Karpas-422 (cell line): ENCODE measurements around the gene TGFBRAP1. TPM values are rescaled to one million over a fixed set of nuclear protein-coding genes. Genes with fewer than 3 reads are reported as not detected.

ENCODE experiments used
- DNase-seq: peaks from one replicate; pipeline ENCODE4 v3.0.0-alpha.2; 2015
- H2AFZ ChIP-seq: fragments of 200-600 bp; sonication (generic); 2 replicates; pipeline ENCODE4 v1.6.1; 2014; ENCODE audit warnings: antibody characterized with exemption, low read length, mixed read lengths
- H3K27ac ChIP-seq: fragments of 200-600 bp; sonication (generic); 2 replicates; pipeline ENCODE4 v1.5.1; 2014; ENCODE audit warnings: mild to moderate bottlenecking, low read length, moderate library complexity
- H3K27me3 ChIP-seq: fragments of 200-600 bp; sonication (generic); 2 replicates; pipeline ENCODE4 v1.6.1; 2014; ENCODE audit warnings: low read length, mixed read lengths
- H3K36me3 ChIP-seq: fragments of 200-600 bp; sonication (generic); 2 replicates; pipeline ENCODE4 v1.6.1; 2014; ENCODE audit warnings: low read length, mixed read lengths; ENCODE audit not compliant: insufficient read depth
- H3K4me1 ChIP-seq: fragments of 200-600 bp; sonication (generic); 2 replicates; pipeline ENCODE4 v1.6.1; 2014; ENCODE audit warnings: mild to moderate bottlenecking, low read length, mixed read lengths
- H3K4me2 ChIP-seq: fragments of 200-600 bp; sonication (generic); 2 replicates; pipeline ENCODE4 v1.6.1; 2014; ENCODE audit warnings: low read length, low read depth, mild to moderate bottlenecking; ENCODE audit not compliant: poor library complexity, severe bottlenecking
- H3K4me3 ChIP-seq: fragments of 200-600 bp; sonication (generic); 2 replicates; pipeline ENCODE4 v1.5.1; 2014; ENCODE audit warnings: mild to moderate bottlenecking, antibody characterized with exemption, low read length, mixed read lengths
- H3K79me2 ChIP-seq: fragments of 200-600 bp; sonication (generic); 2 replicates; pipeline ENCODE4 v1.6.1; 2014; ENCODE audit warnings: mild to moderate bottlenecking, low read length, mixed read lengths
- H3K9ac ChIP-seq: fragments of 200-600 bp; sonication (generic); 2 replicates; pipeline ENCODE4 v1.6.0; 2014; ENCODE audit warnings: low read length
- H3K9me2 ChIP-seq: fragments of 200-600 bp; sonication (generic), shearing (Covaris generic); replicated peaks from 2 replicates; pipeline ENCODE4 v1.6.0; 2014; ENCODE audit warnings: mild to moderate bottlenecking, low read length, moderate library complexity; ENCODE audit not compliant: insufficient read depth
- H3K9me3 ChIP-seq: fragments of 300-700, 200-600 bp; sonication (generic); 2 replicates; pipeline ENCODE4 v1.6.1; 2014; ENCODE audit warnings: low read length, mixed read lengths
- H4K20me1 ChIP-seq: fragments of 200-600 bp; sonication (generic); 2 replicates; pipeline ENCODE4 v1.6.1; 2014; ENCODE audit warnings: mild to moderate bottlenecking, antibody characterized with exemption, low read length, low read depth; ENCODE audit not compliant: insufficient read depth
- total RNA-seq: library from RNA; depleted of rRNA; stranded (reverse); fragments of >200 nt; shearing (Covaris generic); gene quantifications from 2 replicates; pipeline ENCODE4 v1.2.3, GENCODE V29; 2014; ENCODE audit warnings: low replicate concordance

TGFBRAP1 gene
- total RNA-seq, 1 experiment from 2014 or later = 23.0 TPM

DNA sequence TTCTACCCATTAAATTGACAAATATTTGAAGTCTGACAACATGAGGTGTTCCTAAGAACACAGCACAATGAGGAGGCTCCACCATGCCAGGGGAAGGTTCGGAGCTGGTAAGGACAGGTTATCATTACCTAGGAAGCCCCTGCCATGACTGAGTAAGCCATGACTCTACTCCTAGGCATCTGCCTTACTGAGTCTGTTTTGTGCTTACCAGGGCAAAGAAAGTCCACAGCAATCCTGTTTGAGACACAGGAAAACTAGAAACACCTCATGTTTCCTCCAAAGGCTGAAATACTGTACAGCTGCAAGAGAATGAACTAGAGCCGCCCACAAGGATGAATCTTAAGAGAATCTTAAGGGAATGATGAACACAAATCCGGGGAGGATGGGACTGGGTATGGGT is 11.6 kb downstream of the TGFBRAP1 start:
- no peak overlapping the region for H2AFZ ChIP-seq
- H3K27me3 ChIP-seq = no peaks in the 10 kb centered on the region
- H3K4me2 ChIP-seq = no peak overlapping the region
- no peaks in the 10 kb centered on the region for H3K9me3 ChIP-seq
- H3K36me3 ChIP-seq = peaks cover 17% of the 10 kb centered on the region; the same call in 1 of the 2 replicates
- no peak overlapping the region for H3K27ac ChIP-seq
- no peak overlapping the region for H3K9ac ChIP-seq
- H3K4me3 ChIP-seq = no peak overlapping the region
- H3K4me1 ChIP-seq = peaks cover 17% of the 10 kb centered on the region
- H3K9me2 ChIP-seq = no peaks in the 10 kb centered on the region
- H4K20me1 ChIP-seq = no peaks in the 10 kb centered on the region
- peaks cover 95% of the 10 kb centered on the region for H3K79me2 ChIP-seq
- DNase-seq = no peak

DNA sequence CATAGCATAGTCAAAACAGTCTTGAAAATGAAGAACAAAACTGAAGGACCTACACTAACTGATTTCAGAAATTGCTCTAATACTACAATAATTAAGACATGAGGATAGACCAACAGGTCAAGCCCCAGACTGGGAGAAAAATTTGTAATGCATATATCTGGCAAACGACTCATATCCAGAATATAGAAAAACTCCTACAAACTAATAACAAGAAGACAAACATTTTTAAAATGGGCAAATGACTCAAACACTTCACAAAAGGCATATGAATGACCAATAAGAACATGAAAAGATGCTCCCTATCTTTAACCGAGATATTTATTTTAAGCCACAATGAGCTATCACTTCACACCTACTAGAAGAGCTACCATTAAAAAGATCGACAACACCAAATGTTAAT is 14.2 kb downstream of the TGFBRAP1 start:
- Histone ChIP-seq H3K4me2 (no peak overlapping the region), H3K9me2 (no peaks in the 10 kb centered on the region), H3K27ac (0 out of 2 replicates have a peak overlapping the region, but pooled peaks have one; percentile 24), H3K36me3 (peaks cover 6% of the 10 kb centered on the region; the same call in 1 of the 2 replicates), H3K79me2 (peaks cover 96% of the 10 kb centered on the region), H2AFZ (no peak overlapping the region), H4K20me1 (no peaks in the 10 kb centered on the region), H3K27me3 (no peaks in the 10 kb centered on the region), H3K9me3 (no peaks in the 10 kb centered on the region), H3K9ac (no peak overlapping the region), H3K4me1 (peaks cover 13% of the 10 kb centered on the region), H3K4me3 (no peak overlapping the region)
- DNase-seq = no peak

DNA sequence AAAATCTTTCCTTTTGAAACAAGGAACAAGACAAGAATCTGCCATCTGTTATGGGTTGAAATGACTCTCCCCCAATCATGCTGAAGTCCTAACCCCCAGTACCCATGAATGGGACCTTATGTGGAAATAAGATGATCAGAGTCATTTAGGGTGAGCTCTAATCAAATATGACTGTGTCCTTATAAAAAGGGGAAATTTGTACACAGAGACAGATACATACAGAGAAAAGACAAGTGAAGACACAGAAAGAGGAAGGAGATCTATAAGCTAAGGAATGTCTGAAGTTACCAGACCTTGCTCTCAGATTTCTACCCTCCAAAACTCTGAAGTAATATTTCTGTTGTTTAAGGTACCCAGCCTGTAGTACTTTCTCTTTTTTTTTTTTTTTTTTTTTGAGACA is 15.7 kb downstream of the TGFBRAP1 start:
- no peak overlapping the region for H3K4me3 ChIP-seq

DNA sequence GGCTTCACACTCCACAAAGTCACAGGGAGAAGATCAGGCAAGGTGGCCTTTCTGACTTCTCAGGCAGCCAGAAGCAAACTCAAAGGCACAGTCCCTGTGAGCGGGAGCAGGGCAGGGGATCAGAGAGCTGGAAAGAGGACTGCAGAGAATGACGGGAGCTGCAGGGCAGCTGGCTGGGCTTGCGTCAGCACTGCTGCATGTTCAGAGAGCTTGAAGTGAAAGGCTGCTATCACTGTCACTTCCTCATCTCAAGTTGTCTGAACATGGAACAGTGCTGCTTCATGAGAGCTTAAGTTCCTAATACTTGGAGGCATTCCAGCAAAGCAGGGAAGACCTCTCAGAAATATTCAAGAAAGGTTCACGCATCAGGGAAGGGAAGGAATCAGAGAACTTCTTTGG is 20.4 kb downstream of the TGFBRAP1 start:
- Histone ChIP-seq H2AFZ (no peak overlapping the region), H3K27me3 (no peaks in the 10 kb centered on the region), H3K9me3 (no peaks in the 10 kb centered on the region), H3K27ac (peak overlapping the region; percentile 31; the same call in 1 of the 2 replicates), H3K4me1 (peaks cover 23% of the 10 kb centered on the region), H3K79me2 (peaks cover 96% of the 10 kb centered on the region), H3K4me3 (no peak overlapping the region), H3K36me3 (peaks cover 10% of the 10 kb centered on the region; the same call in 1 of the 2 replicates), H3K9ac (0 out of 2 replicates have a peak overlapping the region, but pooled peaks have one; percentile 7), H3K4me2 (no peak overlapping the region), H4K20me1 (peaks cover 38% of the 10 kb centered on the region), H3K9me2 (no peaks in the 10 kb centered on the region)
- peak; percentile 49 for DNase-seq

More for the DNA sequence above, 15.7 kb downstream of the TGFBRAP1 start:
- Histone ChIP-seq H3K9ac (no peak overlapping the region), H4K20me1 (peaks cover 8% of the 10 kb centered on the region; the same call in 1 of the 2 replicates), H3K27ac (0 out of 2 replicates have a peak overlapping the region, but pooled peaks have one; percentile 37), H3K79me2 (peaks cover 99% of the 10 kb centered on the region), H3K9me2 (no peaks in the 10 kb centered on the region), H2AFZ (no peak overlapping the region), H3K27me3 (no peaks in the 10 kb centered on the region), H3K9me3 (no peaks in the 10 kb centered on the region), H3K4me2 (no peak overlapping the region), H3K4me1 (peaks cover 27% of the 10 kb centered on the region), H3K36me3 (peaks cover 6% of the 10 kb centered on the region; the same call in 1 of the 2 replicates)
- no peak for DNase-seq

DNA sequence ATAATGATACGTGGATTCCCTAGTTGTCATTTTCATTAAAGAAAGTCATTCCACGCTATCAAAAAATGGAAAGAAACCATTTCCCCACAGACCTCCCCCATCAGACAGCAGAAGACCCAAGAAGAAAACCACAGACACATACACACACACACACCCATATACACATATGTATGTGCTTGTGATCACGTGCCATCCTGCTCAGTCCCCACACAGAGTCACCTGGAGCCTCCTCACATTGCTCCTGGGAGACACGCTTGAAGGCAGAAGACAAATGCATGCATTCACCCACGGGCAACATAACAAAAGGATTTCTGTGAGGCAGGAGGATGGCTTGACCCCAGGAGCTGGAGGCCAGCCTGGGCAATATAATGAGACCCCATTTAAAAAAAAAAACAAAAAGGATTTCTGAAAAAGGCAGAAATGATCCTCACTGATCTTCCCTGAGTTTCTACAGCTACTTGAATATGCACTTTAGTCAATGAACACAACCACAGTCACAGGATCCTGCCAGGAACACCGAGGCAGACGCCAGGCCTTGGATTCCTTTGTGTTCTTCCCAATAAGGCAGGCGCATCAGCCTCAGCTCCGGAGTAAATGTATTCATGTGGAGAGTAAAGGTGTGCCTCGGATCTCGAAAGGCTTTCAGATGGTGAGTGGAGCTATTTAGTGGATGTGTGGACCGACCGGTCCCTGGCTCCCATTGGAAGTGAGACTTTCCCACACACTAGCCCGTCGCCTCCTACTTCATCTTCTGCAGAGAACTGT is 21.0 kb downstream of the TGFBRAP1 start:
- Histone ChIP-seq H2AFZ (no peak overlapping the region), H3K27me3 (no peaks in the 10 kb centered on the region), H3K9me2 (no peaks in the 10 kb centered on the region), H3K4me1 (peaks cover 19% of the 10 kb centered on the region), H4K20me1 (peaks cover 38% of the 10 kb centered on the region), H3K4me2 (no peak overlapping the region), H3K27ac (no peak overlapping the region), H3K4me3 (no peak overlapping the region), H3K9me3 (no peaks in the 10 kb centered on the region), H3K9ac (no peak overlapping the region), H3K79me2 (peaks cover 96% of the 10 kb centered on the region), H3K36me3 (peaks cover 10% of the 10 kb centered on the region; the same call in 1 of the 2 replicates)
- DNase-seq = no peak

DNA sequence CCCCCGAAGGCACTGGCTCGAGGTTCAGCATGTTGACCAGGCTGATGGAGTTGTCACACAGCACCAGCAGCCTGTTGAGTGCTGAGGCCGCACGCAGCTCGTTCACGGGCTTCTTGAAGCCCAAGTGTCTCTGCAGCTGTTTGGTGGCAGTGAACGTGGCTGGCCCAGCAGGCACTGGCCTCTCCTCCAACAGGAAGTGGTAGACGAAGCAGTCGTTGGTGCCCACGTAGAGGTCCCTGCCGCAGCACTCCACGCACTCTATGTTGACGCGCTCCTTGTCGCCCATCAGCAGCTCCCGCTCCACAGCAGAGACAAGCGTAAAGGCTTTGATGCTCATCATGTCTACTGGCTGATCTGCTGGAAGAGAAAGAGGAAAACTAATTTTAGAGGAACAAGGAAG is 21.6 kb downstream of the TGFBRAP1 start:
- H3K4me3 ChIP-seq = no peak overlapping the region
- H3K27ac ChIP-seq = no peak overlapping the region
- H3K4me1 ChIP-seq = peaks cover 19% of the 10 kb centered on the region
- no peak overlapping the region for H2AFZ ChIP-seq
- H4K20me1 ChIP-seq = peaks cover 41% of the 10 kb centered on the region
- H3K36me3 ChIP-seq = peaks cover 10% of the 10 kb centered on the region; the same call in 1 of the 2 replicates
- H3K79me2 ChIP-seq = peaks cover 96% of the 10 kb centered on the region
- H3K9me2 ChIP-seq = no peaks in the 10 kb centered on the region
- no peak for DNase-seq
- H3K9ac ChIP-seq = no peak overlapping the region
- no peak overlapping the region for H3K4me2 ChIP-seq
- H3K9me3 ChIP-seq = no peaks in the 10 kb centered on the region
- H3K27me3 ChIP-seq = no peaks in the 10 kb centered on the region

DNA sequence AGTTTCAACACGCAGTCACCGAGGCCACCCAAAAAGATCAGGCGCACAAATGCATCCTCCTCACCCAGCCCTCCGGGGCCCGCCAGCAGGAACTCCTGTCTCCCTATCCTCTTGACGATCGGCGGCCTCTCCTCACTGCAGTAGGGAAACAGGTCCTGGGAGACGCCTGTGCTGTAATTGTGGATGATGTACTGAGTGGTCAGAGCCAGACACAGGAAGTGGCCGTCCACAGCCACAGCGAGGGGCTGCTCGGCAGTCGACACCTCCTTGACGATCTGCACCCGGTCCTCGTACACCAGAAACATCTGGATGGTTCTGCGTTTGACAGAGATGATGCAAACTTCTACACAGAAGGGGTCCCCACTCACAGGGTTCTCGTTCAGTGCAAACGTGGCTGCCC is 22.0 kb downstream of the TGFBRAP1 start:
- Histone ChIP-seq H3K9ac (no peak overlapping the region), H3K27me3 (no peaks in the 10 kb centered on the region), H3K9me2 (no peaks in the 10 kb centered on the region), H3K4me2 (no peak overlapping the region), H3K9me3 (no peaks in the 10 kb centered on the region), H3K4me1 (peaks cover 21% of the 10 kb centered on the region), H3K79me2 (peaks cover 96% of the 10 kb centered on the region), H3K4me3 (no peak overlapping the region), H3K27ac (no peak overlapping the region), H2AFZ (no peak overlapping the region), H4K20me1 (peaks cover 45% of the 10 kb centered on the region), H3K36me3 (peaks cover 10% of the 10 kb centered on the region; the same call in 1 of the 2 replicates)
- DNase-seq = no peak

DNA sequence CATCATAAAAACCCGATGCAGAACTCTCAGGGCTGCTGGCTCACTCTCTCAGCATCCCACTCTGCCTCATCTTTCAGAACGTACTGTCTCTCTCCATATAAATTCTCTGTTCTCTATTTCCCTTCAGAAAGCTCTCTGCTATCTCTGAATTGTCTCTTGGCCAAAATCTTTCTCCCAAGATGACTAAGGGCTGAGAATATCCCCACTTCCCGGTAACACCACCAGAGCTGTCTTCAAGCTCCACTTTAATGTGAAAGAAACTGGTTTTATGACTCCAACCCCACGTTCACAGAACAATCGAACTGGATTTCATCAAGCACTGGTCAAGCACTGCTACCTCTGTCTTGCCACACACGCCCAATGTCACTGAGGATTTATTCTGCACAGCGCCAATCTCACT is 22.4 kb downstream of the TGFBRAP1 start:
- H3K79me2 ChIP-seq = peaks cover 96% of the 10 kb centered on the region
- H3K4me1 ChIP-seq = peaks cover 21% of the 10 kb centered on the region
- no peaks in the 10 kb centered on the region for H3K9me3 ChIP-seq
- H2AFZ ChIP-seq = no peak overlapping the region
- H4K20me1 ChIP-seq = peaks cover 45% of the 10 kb centered on the region
- H3K9ac ChIP-seq = no peak overlapping the region
- H3K9me2 ChIP-seq = no peaks in the 10 kb centered on the region
- DNase-seq = no peak
- H3K27me3 ChIP-seq = no peaks in the 10 kb centered on the region
- no peak overlapping the region for H3K4me2 ChIP-seq
- no peak overlapping the region for H3K4me3 ChIP-seq
- no peak overlapping the region for H3K27ac ChIP-seq
- H3K36me3 ChIP-seq = peaks cover 10% of the 10 kb centered on the region; the same call in 1 of the 2 replicates
